Parathyroid adenoma (tissue), 2 donors: Measurements from ENCODE around the gene BASP1.

ENCODE experiments used
- H2AFZ ChIP-seq: fragments of 300-600 bp; sonication (generic); one replicate; pipeline ENCODE4 v1.7.0; 2017; ENCODE audit warnings: antibody characterized with exemption, mild to moderate bottlenecking
- H3K27ac ChIP-seq: fragments of 300-600 bp; sonication (generic); one replicate; pipeline ENCODE4 v1.7.0; 2017
- H3K27me3 ChIP-seq: fragments of 300-600 bp; sonication (generic); one replicate; pipeline ENCODE4 v1.7.0; 2017; ENCODE audit warnings: low read length; ENCODE audit not compliant: control insufficient read depth, insufficient read depth
- H3K36me3 ChIP-seq: fragments of 300-600 bp; sonication (generic); one replicate; pipeline ENCODE4 v1.7.0; 2017; ENCODE audit warnings: low read length; ENCODE audit not compliant: control insufficient read depth, insufficient read depth
- H3K4me1 ChIP-seq: fragments of 300-600 bp; sonication (generic); one replicate; pipeline ENCODE4 v1.7.0; 2017; ENCODE audit warnings: control low read depth
- H3K4me2 ChIP-seq: fragments of 300-600 bp; sonication (generic); one replicate; pipeline ENCODE4 v1.7.0; 2017; ENCODE audit warnings: low read length
- H3K4me3 ChIP-seq: fragments of 300-600 bp; sonication (generic); one replicate; pipeline ENCODE4 v1.7.0; 2017; ENCODE audit warnings: low read depth, low read length
- H3K79me2 ChIP-seq: fragments of 300-600 bp; sonication (generic); one replicate; pipeline ENCODE4 v1.7.0; 2017; ENCODE audit warnings: control low read depth
- H3K9ac ChIP-seq: fragments of 300-600 bp; sonication (generic); one replicate; pipeline ENCODE4 v1.7.0; 2017; ENCODE audit warnings: mild to moderate bottlenecking
- H3K9me3 ChIP-seq: fragments of 300-600 bp; sonication (generic); one replicate; pipeline ENCODE4 v1.7.0; 2017; ENCODE audit warnings: low read length; ENCODE audit not compliant: control insufficient read depth
- TF ChIP-seq, protein P1 (sequence below): fragments of 300-600 bp; sonication (generic); IDR thresholded peaks from one replicate; pipeline ENCODE4 v1.7.0; 2017; ENCODE audit warnings: antibody characterized with exemption, mild to moderate bottlenecking
- donor health status: primary hyperparathyroidism.

Gene BASP1

GRCh38 chr5:17182494-17182893 is 34.9 kb upstream of the BASP1 start:
- Histone ChIP-seq H3K79me2 (no peaks in the 10 kb centered on the region), H3K36me3 (no peaks in the 10 kb centered on the region), H3K27ac (no peak overlapping the region), H3K4me3 (no peak overlapping the region), H3K9ac (no peak overlapping the region), H3K4me2 (no peak overlapping the region), H3K27me3 (no peaks in the 10 kb centered on the region), H2AFZ (no peak overlapping the region), H3K4me1 (peaks cover 14% of the 10 kb centered on the region), H3K9me3 (no peaks in the 10 kb centered on the region)
- TF ChIP-seq, protein P1, sequence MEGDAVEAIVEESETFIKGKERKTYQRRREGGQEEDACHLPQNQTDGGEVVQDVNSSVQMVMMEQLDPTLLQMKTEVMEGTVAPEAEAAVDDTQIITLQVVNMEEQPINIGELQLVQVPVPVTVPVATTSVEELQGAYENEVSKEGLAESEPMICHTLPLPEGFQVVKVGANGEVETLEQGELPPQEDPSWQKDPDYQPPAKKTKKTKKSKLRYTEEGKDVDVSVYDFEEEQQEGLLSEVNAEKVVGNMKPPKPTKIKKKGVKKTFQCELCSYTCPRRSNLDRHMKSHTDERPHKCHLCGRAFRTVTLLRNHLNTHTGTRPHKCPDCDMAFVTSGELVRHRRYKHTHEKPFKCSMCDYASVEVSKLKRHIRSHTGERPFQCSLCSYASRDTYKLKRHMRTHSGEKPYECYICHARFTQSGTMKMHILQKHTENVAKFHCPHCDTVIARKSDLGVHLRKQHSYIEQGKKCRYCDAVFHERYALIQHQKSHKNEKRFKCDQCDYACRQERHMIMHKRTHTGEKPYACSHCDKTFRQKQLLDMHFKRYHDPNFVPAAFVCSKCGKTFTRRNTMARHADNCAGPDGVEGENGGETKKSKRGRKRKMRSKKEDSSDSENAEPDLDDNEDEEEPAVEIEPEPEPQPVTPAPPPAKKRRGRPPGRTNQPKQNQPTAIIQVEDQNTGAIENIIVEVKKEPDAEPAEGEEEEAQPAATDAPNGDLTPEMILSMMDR = no peak

DNA sequence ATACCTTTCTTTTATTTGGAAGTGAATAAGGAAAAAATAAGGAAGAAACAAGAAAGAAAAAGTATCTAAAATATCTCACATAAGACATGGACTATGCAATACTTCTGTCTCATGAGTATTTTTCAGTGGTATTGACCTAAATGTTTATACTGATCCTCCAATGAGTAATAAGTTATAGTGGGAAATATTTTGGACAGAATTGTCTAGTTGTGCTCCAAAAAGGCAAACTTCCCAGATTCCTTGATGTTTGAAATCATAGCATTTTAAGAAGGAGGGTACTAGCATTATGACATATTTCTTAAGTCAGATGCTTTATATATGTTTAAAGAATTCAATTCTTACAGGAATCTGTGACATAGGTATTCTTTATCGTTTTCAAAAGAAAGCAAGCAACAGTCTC is 34.5 kb upstream of the BASP1 start:
- Histone ChIP-seq H3K27me3 (no peaks in the 10 kb centered on the region), H3K4me2 (no peak overlapping the region), H3K4me3 (no peak overlapping the region), H3K9ac (no peak overlapping the region), H3K4me1 (peaks cover 14% of the 10 kb centered on the region), H3K9me3 (no peaks in the 10 kb centered on the region), H2AFZ (no peak overlapping the region), H3K36me3 (no peaks in the 10 kb centered on the region), H3K79me2 (no peaks in the 10 kb centered on the region), H3K27ac (no peak overlapping the region)
- TF ChIP-seq, protein P1 = no peak

- Histone ChIP-seq H3K4me1 (peaks cover 11% of the 10 kb centered on the region), H3K79me2 (no peaks in the 10 kb centered on the region), H3K9ac (no peak overlapping the region), H3K27me3 (no peaks in the 10 kb centered on the region), H3K4me2 (no peak overlapping the region), H3K36me3 (no peaks in the 10 kb centered on the region), H3K27ac (no peak overlapping the region), H3K4me3 (no peak overlapping the region), H2AFZ (no peak overlapping the region), H3K9me3 (no peaks in the 10 kb centered on the region)
- TF ChIP-seq, protein P1 = no peak
These were observed 33.6 kb upstream of the BASP1 start for GRCh38 chr5:17183831-17184230.

DNA sequence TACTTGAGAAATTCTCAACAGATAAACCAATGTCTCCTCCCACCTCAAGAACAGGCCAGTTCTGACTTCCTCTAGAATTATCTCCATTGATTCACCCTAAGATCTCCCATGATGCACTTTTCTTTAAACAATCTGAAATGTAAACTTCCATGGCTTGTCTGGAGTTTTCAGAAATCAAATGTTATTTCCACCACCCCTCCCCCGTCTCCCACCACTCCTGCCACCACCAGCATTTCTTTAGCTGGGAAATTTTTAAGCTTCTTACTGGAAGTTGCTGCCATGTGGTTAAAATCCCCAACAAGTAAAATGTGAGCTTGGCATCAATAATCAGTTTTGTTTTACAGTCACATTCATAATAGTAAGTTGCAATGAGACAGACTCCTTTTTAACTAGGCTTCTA is 32.8 kb upstream of the BASP1 start:
- Histone ChIP-seq H3K9ac (no peak overlapping the region), H3K79me2 (no peaks in the 10 kb centered on the region), H3K4me3 (no peak overlapping the region), H3K27ac (no peak overlapping the region), H3K36me3 (no peaks in the 10 kb centered on the region), H2AFZ (no peak overlapping the region), H3K27me3 (no peaks in the 10 kb centered on the region), H3K4me1 (peaks cover 16% of the 10 kb centered on the region), H3K9me3 (no peaks in the 10 kb centered on the region), H3K4me2 (no peak overlapping the region)
- TF ChIP-seq, protein P1 = no peak

- Histone ChIP-seq H3K36me3 (no peaks in the 10 kb centered on the region), H3K9me3 (no peaks in the 10 kb centered on the region), H3K27ac (no peak overlapping the region), H3K4me2 (no peak overlapping the region), H2AFZ (no peak overlapping the region), H3K9ac (no peak overlapping the region), H3K27me3 (no peaks in the 10 kb centered on the region), H3K4me1 (peaks cover 21% of the 10 kb centered on the region), H3K79me2 (no peaks in the 10 kb centered on the region), H3K4me3 (no peak overlapping the region)
- TF ChIP-seq, protein P1 = no peak
These were observed 32.1 kb upstream of the BASP1 start for GRCh38 chr5:17185349-17185748.
